DOHH2 (cell line): ENCODE data around the gene AUTS2.

Experiments used
- CTCF ChIP-seq: fragments of 200-600 bp; sonication (generic); IDR thresholded peaks from one replicate; pipeline ENCODE4 v1.5.1; 2014; ENCODE audit warnings: antibody characterized with exemption, mild to moderate bottlenecking, low read depth, low read length; ENCODE audit not compliant: poor library complexity, severe bottlenecking
- EZH2phosphoT487 ChIP-seq: fragments of 200-600 bp; sonication (generic); IDR thresholded peaks from 2 replicates; pipeline ENCODE4 v1.6.1; 2017; ENCODE audit warnings: borderline replicate concordance, mild to moderate bottlenecking, antibody characterized with exemption, low read length, moderate library complexity, mixed read lengths

GRCh38 chr7:70717553-70718329 is 1119.5 kb downstream of the AUTS2 start:
- TF ChIP-seq CTCF, result no peak
- no peak for TF ChIP-seq EZH2phosphoT487
